ENCODE results near the gene BRD1.

The BRD1 gene

GRCh38 chr22:49803134-49803533 is 24.5 kb downstream of the BRD1 start:
- H3K4me3 ChIP-seq (ENCODE audit: low read depth, low read length): no peak overlapping the region
- TF ChIP-seq CTCF (IDR thresholded peaks at IDR 0.05; ENCODE audit: low read depth, low read length): no peak

- TF ChIP-seq CTCF (IDR thresholded peaks at IDR 0.05; ENCODE audit: low read depth, low read length): no peak
- H3K4me3 ChIP-seq (ENCODE audit: low read depth, low read length): no peak overlapping the region
Measured at GRCh38 chr22:49801391-49802060, 26.1 kb downstream of the BRD1 start.

- TF ChIP-seq CTCF (IDR thresholded peaks at IDR 0.05; ENCODE audit: low read depth, low read length): no peak
- H3K4me3 ChIP-seq (ENCODE audit: low read depth, low read length): no peak overlapping the region
Measured at GRCh38 chr22:49800408-49801238, 27.1 kb downstream of the BRD1 start.

GRCh38 chr22:49799431-49800075 is 28.1 kb downstream of the BRD1 start:
- no peak for TF ChIP-seq CTCF (IDR thresholded peaks at IDR 0.05; ENCODE audit: low read depth, low read length)
- H3K4me3 ChIP-seq (ENCODE audit: low read depth, low read length): no peak overlapping the region

- H3K4me3 ChIP-seq (ENCODE audit: low read depth, low read length): no peak overlapping the region
- TF ChIP-seq CTCF (IDR thresholded peaks at IDR 0.05; ENCODE audit: low read depth, low read length): no peak
Measured at GRCh38 chr22:49798486-49799151, 29.1 kb downstream of the BRD1 start.

- no peak for TF ChIP-seq CTCF (IDR thresholded peaks at IDR 0.05; ENCODE audit: low read depth, low read length)
- H3K4me3 ChIP-seq (ENCODE audit: low read depth, low read length): no peak overlapping the region
Measured at GRCh38 chr22:49797706-49798105, 30.0 kb downstream of the BRD1 start.
